Keratinocyte (primary cell): ENCODE data around the gene HPN.

Source experiments
- CTCF ChIP-seq, 3 experiments: IDR thresholded peaks in 1 of 3; conservative IDR thresholded peaks in 1 of 3; optimal IDR thresholded peaks in 1 of 3; 2 replicates in 2 of 3; 3 replicates in 1 of 3; pipeline versions ENCODE3 to v1.5.1; 2011; ENCODE audit warnings: low read length in 3 of 3, mild to moderate bottlenecking in 3 of 3, moderate library complexity in 2 of 3, control low read depth in 1 of 3, inconsistent platforms in 1 of 3; ENCODE audit not compliant: insufficient read depth in 2 of 3; ENCODE audit errors: extremely low read depth in 1 of 3
- EZH2 ChIP-seq: IDR thresholded peaks from one replicate; pipeline ENCODE4 v1.6.1; 2012; ENCODE audit warnings: inconsistent platforms, mild to moderate bottlenecking, low read length, moderate library complexity

GRCh38 chr19:35042056-35042730 lies 672 bp downstream of the HPN start:
- TF ChIP-seq CTCF (optimal IDR thresholded peaks at IDR 0.05 in 1 of 3, IDR thresholded peaks at IDR 0.05 in 1 of 3, conservative IDR thresholded peaks at IDR 0.05 in 1 of 3; ENCODE audit: extremely low read depth in 1 of 3, insufficient read depth in 2 of 3, low read length in 3 of 3) (no peak), EZH2 (no peak)
